ENCODE data around the gene KLHL22.
A peak's percentile ranks its signal among the peaks of the same experiment; 100 is the strongest.

- TF ChIP-seq CTCF (IDR thresholded peaks at IDR 0.05; ENCODE audit: control extremely low read depth in 1 of 3, insufficient read depth in 1 of 3, low read depth in 1 of 3, low read length in 3 of 3) (peak; percentile 91 to 98 (median 93)), USF2 (IDR thresholded peaks at IDR 0.05; ENCODE audit: low read length) (no peak), CHD2 (IDR thresholded peaks at IDR 0.05; ENCODE audit: low read length) (0 out of 2 replicates have a peak, but pooled peaks have one; percentile 22), EP300 (IDR thresholded peaks at IDR 0.05; ENCODE audit: borderline replicate concordance in 1 of 2, low read depth in 2 of 2, low read length in 2 of 2) (no peak), TAF1 (IDR thresholded peaks at IDR 0.05; ENCODE audit: low read depth, low read length) (no peak), ASH2L (IDR thresholded peaks at IDR 0.05; ENCODE audit: low read length) (no peak)
- TF ChIP-seq, protein P1, sequence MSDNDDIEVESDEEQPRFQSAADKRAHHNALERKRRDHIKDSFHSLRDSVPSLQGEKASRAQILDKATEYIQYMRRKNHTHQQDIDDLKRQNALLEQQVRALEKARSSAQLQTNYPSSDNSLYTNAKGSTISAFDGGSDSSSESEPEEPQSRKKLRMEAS (IDR thresholded peaks at IDR 0.05), result peak; percentile 76
These were observed 39.4 kb downstream of the KLHL22 start for GRCh38 chr22:20456064-20456721.

All from H1 (cell line).